Upper lobe of right lung (tissue), 1 donor: ENCODE measurements around the gene CD109. TPM values are rescaled to one million over a fixed set of nuclear protein-coding genes. Genes with fewer than 3 reads are reported as not detected.

Experiments used
- ATAC-seq: fragments of 200-7000 bp; cut with Tn5 transposase; one replicate; pipeline ENCODE4 v1.9.1; 2020; ENCODE audit warnings: mild to moderate bottlenecking, moderate library complexity
- DNase-seq: peaks from one replicate; pipeline ENCODE4 v3.0.0-alpha.2; 2020
- H3K27ac ChIP-seq: fragments of 200-600 bp; one replicate; pipeline ENCODE4 v1.8.0; 2022
- H3K27me3 ChIP-seq: fragments of 200-600 bp; one replicate; pipeline ENCODE4 v1.8.0; 2022; ENCODE audit warnings: mild to moderate bottlenecking
- H3K36me3 ChIP-seq: fragments of 200-600 bp; one replicate; pipeline ENCODE4 v1.8.0; 2022
- H3K4me1 ChIP-seq: fragments of 200-600 bp; one replicate; pipeline ENCODE4 v1.8.0; 2022
- H3K4me3 ChIP-seq: fragments of 200-600 bp; one replicate; pipeline ENCODE4 v1.8.0; 2022; ENCODE audit warnings: mild to moderate bottlenecking
- H3K9me3 ChIP-seq: fragments of 200-600 bp; one replicate; pipeline ENCODE4 v1.8.0; 2022
- intact Hi-C: fragments of 100-400 bp; cut with DNase I; formaldehyde crosslinking; loops from one replicate; pipeline ENCODE4 v1.11.0; 2022
- total RNA-seq: library from RNA; stranded (reverse); fragmentation: NEBNext Ultra II Directional; extraction: Animal tissue kit (Norgen Biotek cat#: 25700); gene quantifications from one replicate; pipeline ENCODE4 v1.2.1, GENCODE V29; 2021
- TF ChIP-seq, protein P1 (sequence below): fragments of 200-600 bp; IDR thresholded peaks from one replicate; pipeline ENCODE4 v1.8.0; 2022; ENCODE audit warnings: antibody characterized with exemption
- donor health status: DM: no; HTN: yes; CAD: no; lungs with severe emphysema.

The CD109 gene
- total RNA-seq, 1 donor from 2014 or later = 22.1 TPM

DNA sequence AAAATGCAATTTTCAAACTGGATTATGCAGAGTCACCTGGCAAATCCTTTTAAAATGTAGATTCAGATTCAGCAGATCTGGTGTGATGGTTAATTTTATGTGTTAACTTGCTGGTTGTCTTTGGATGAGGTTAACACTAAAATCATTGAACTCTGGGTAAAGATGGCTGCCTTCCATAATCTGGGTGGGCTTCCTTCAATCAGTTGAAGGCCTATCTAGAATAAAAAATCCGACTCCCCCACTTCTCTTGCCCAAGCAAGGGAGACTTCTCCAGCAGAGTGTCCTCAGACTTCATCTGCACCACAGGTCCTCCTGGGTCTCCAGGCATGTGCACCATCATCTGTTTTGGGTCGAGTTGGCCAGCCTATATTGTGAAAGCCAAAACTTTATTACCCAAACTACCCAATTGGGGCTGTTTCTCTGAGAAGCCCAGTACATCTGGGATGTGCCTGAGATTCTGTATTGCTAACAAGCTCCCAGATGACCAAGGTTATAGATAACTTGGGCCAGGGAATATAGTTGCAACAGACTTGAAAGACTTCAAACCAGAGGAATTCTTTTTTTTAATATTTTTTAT lies 40.6 kb upstream of the CD109 start:
- Histone ChIP-seq H3K4me1 (peaks cover 9% of the 10 kb centered on the region), H3K27me3 (no peaks in the 10 kb centered on the region), H3K27ac (peak overlapping the region; percentile 96), H3K36me3 (no peaks in the 10 kb centered on the region), H3K9me3 (no peaks in the 10 kb centered on the region), H3K4me3 (peak overlapping the region; percentile 97)
- intact Hi-C loops = no loop called here
- TF ChIP-seq, protein P1, sequence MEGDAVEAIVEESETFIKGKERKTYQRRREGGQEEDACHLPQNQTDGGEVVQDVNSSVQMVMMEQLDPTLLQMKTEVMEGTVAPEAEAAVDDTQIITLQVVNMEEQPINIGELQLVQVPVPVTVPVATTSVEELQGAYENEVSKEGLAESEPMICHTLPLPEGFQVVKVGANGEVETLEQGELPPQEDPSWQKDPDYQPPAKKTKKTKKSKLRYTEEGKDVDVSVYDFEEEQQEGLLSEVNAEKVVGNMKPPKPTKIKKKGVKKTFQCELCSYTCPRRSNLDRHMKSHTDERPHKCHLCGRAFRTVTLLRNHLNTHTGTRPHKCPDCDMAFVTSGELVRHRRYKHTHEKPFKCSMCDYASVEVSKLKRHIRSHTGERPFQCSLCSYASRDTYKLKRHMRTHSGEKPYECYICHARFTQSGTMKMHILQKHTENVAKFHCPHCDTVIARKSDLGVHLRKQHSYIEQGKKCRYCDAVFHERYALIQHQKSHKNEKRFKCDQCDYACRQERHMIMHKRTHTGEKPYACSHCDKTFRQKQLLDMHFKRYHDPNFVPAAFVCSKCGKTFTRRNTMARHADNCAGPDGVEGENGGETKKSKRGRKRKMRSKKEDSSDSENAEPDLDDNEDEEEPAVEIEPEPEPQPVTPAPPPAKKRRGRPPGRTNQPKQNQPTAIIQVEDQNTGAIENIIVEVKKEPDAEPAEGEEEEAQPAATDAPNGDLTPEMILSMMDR = no peak
- DNase-seq (no peak), ATAC-seq (no peak)

DNA sequence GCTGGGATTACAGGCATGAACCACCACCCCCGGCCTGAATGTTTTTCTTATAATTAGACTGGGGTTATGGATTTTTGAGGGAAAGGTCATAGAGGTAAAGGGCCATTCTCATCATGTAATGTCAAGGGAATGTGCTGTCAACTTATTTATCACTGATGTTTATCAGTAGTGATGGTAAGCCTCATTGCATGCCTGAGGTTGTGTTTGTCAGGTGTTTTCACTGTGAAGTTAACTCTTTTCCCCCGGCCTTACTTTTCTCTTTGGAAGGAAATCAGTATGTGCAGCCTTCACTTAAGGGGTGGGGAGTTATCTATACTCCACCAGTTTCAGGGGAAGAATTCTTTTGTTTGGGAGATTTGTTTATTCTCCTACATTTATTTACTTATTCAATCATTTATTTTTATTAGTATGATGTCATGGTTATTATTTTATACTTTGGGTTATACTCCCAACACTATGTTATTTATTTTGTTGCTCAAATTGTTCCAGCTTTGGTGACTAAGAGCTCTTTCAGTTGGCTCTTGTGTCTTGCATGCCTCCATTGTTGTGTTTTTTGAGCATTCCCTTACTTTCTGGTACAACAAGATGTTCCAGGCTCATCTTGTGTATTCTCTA lies 39.4 kb upstream of the CD109 start:
- H3K4me3 ChIP-seq = no peak overlapping the region
- TF ChIP-seq, protein P1 = no peak
- no peaks in the 10 kb centered on the region for H3K9me3 ChIP-seq
- intact Hi-C loops = no loop called here
- H3K4me1 ChIP-seq = peaks cover 9% of the 10 kb centered on the region
- DNase-seq (no peak), ATAC-seq (no peak)
- no peak overlapping the region for H3K27ac ChIP-seq
- no peaks in the 10 kb centered on the region for H3K27me3 ChIP-seq
- H3K36me3 ChIP-seq = no peaks in the 10 kb centered on the region

DNA sequence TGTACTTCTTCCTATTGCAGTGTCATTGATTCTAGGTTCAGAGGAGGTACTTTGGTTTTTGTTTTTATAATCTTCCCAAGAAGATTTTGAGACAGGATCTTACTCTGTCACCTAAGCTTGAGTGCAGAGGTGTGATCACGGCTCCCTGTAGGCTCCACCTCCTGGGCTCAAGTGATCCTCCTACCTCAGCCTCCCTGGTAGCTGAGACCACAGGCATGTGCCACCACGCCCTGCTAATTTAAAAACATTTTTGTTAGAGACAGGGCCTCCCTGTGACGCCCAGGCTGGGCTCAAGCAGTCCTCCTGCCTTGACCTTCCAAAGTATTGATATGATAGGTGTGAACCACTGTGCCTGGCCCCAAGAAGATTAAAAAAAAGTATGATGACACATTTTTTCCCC lies 38.8 kb upstream of the CD109 start:
- no peaks in the 10 kb centered on the region for H3K27me3 ChIP-seq
- H3K27ac ChIP-seq = no peak overlapping the region
- no peaks in the 10 kb centered on the region for H3K9me3 ChIP-seq
- no peak overlapping the region for H3K4me3 ChIP-seq
- ATAC-seq (no peak), DNase-seq (no peak)
- peaks cover 4% of the 10 kb centered on the region for H3K4me1 ChIP-seq
- TF ChIP-seq, protein P1 = no peak
- intact Hi-C loops = no loop called here
- H3K36me3 ChIP-seq = no peaks in the 10 kb centered on the region

DNA sequence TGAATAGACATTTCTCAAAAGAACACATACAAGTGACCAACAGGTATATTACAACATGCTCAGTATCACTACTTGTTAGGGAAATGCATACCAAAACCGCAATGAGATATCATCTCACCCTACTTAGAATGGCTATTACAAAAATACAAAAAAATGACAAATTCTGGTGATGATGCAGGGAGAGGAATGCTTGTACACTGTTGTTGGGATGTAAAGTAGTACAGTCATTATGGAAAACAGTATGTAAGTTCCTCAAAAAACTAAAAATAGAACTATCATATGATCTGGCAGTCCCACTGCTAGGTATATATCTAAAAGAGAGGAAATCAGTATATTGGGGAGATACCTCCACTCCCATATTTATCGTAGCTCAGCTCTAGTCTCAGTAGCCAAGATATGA lies 31.3 kb upstream of the CD109 start:
- Histone ChIP-seq H3K27me3 (no peaks in the 10 kb centered on the region), H3K4me3 (no peak overlapping the region), H3K4me1 (no peaks in the 10 kb centered on the region), H3K9me3 (no peaks in the 10 kb centered on the region), H3K36me3 (no peaks in the 10 kb centered on the region), H3K27ac (no peak overlapping the region)
- ATAC-seq (no peak), DNase-seq (no peak)
- intact Hi-C loops = no loop called here
- TF ChIP-seq, protein P1 = no peak

DNA sequence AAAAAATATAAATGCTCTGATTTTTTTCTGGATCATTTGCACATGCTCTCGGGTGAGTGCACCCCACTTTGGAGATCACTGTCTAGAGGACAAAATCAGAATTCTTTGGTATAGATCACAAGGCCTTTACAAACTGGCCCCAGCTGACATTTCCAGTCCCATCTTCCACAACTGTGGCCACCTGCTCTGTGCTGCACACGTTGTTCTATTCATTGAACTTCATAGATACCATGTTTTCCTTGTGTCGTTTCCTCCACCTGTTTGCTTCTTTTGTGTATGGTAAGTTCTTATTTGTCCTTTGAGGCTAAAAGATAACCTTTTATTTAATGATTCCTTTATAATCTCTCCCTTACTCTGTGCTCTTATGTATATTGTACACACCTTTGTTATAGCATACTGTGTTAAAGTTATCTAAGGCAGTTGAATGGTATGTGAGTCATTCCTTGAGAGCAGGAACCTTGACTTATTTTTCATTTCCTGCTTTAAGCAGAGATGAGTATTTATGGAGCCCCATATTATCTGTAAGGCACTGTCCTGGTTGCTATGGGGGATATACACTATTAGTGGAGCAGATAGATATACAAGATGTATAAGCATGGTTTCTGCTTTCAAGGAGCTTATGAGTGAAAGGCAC lies 30.2 kb upstream of the CD109 start:
- Histone ChIP-seq H3K4me3 (no peak overlapping the region), H3K4me1 (no peaks in the 10 kb centered on the region), H3K9me3 (no peaks in the 10 kb centered on the region), H3K27me3 (no peaks in the 10 kb centered on the region), H3K36me3 (no peaks in the 10 kb centered on the region), H3K27ac (no peak overlapping the region)
- TF ChIP-seq, protein P1 = no peak
- no peak for DNase-seq
- ATAC-seq = no peak
- intact Hi-C loops = no loop called here
